ENCODE measurements around the gene BUB3. TPM values are rescaled to one million over a fixed set of nuclear protein-coding genes. Genes with fewer than 3 reads are reported as not detected.
"Not testable (repeated sequence)": the region's sequence is repeated elsewhere in the genome, so short reads cannot be mapped to it uniquely, and the experiment has no call there.

The BUB3 gene
- total RNA-seq, 1 donor from 2014 or later, result 25.0 TPM

DNA sequence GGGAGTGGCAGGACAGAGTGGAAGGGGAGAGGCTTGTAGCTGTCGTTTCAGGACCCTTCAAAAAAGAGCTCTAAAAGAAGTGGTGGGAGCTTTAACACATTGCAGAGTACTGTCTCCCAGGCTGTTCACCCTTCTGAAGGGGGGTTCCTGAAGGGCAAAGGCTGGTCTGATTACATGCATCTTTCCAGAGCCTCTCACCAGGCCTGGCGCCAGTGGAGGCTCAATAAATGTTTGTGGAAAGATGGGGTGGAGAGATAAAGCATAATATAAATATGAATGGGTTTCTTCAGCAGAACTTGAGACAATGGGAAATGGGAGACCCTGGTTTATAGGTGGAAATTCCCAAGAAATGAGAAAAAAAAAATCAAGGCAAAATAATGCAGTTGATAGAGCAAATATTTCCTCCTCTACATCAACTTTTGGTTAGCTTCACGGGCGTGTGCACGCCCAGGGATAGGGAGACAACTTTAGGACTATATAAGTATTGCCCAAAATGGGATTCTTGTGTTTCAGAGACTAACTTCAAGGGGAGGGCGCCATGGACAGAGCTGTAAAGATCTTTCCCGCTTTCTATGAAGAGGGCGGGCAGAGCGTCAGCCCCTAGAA is 613 bp upstream of the BUB3 start:
- DNase-seq (ENCODE audit: low spot score), result no peak

DNA sequence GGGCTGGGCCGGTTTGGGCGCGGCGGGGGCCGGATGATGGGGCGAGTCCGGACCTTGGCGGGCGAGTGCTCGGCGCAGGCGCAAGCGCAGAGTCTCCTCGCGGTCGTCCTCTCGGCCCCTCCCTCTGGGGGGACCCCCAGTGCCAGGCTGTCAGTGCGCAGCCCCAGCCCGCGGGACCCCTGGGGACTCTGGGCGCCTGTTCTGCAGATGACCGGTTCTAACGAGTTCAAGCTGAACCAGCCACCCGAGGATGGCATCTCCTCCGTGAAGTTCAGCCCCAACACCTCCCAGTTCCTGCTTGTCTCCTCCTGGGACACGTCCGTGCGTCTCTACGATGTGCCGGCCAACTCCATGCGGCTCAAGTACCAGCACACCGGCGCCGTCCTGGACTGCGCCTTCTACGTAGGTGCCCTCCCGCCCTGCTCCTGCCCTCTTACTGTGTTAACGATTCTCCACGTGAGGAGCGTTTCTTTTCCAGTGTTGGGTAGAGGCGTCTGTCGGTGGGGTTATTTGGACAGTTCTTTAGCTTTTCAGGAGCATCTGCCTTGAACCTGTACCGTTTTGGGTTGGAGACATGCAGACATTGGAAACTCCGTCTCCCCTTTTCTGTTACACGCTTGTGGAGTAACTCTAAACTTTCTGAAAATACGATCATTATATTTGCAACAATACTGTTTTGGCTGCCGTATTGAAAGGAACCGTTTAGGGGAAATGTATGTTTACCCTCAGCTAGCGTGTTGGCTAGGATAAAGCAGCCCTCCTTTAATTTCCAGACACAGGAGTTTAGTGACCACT is 706 bp downstream of the BUB3 start:
- DNase-seq (ENCODE audit: low spot score), result peak; percentile 62

DNA sequence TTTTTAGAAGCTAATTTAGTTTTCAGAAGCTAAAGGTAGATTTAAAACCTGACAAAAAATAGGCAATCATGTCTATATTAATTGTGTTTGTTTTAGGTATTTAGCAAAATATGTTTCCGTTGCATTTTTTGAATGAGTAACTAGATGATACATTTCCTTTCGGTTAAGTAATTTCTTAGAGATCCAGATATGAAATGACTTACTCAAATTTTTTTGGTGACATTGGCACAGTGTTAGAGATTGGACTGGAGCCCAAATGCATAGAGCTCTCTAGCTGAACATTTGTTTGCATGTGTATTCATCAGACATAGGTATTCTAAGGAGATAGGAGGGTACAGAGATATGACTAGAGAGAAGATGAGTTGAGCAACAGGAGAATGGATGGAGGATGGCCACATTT is 1.9 kb downstream of the BUB3 start:
- DNase-seq (ENCODE audit: low spot score), result no peak

DNA sequence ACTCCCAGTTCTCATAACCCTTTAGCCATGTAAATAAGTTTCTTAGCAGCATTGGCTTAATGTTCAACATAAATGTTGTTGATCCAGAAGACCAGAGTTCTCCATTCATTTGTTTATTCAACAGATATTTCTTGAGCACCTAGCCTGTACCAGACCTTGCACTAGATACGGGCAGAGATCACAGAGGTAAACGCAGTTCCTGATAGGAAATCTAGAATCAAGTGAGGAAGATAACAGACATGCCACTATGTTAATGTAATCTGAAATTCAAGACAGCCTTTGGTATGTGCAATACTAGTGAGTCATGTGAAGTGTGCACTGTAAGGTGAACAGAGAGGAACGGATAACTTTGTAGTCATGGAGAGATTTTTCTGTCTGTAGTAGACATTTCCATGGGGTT is 3.0 kb downstream of the BUB3 start:
- no peak for DNase-seq (ENCODE audit: low spot score)

DNA sequence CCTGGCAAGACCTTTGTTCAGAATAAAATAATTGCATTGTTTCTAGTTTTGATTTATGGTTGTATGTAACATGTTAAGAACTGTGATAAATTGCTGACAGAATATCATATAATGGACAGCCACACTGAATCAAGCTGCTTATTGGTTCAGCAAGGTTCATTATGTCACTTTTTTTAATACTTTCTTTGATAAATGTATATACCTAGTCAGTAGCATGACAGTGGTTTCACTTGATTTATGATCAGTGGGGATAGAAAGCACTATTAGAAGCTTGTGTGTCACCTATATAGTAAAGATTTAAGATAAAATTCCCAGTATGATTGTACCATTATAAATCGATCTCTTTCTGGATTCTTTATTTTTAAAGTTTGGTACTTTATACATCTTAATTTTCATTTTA is 4.5 kb downstream of the BUB3 start:
- no peak for DNase-seq (ENCODE audit: low spot score)

DNA sequence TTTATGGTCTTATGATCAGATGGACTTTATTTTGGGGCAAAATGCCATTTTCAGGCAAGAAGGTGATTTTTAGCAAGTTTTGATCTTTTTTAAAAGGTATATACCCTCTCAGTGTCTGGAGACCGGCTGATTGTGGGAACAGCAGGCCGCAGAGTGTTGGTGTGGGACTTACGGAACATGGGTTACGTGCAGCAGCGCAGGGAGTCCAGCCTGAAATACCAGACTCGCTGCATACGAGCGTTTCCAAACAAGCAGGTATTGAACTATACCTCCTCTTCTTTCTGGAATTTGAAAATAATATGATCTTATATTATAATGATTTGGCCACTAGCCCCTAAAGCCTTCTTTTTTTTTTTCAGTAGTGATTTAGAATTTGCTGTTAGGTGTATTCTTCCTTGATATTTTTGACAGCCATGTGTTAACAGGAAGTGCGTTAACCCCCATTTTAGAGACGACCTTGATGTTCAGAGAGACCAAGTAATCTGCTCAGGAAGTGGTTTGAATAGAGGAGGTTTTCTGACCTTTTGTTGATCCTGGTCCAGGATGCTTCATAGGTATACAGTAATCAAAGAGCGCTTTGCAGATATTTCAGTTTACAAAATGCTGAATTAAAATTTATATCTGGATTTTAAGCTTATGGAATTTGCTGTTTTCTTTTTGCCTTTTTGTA is 6.2 kb downstream of the BUB3 start:
- DNase-seq (ENCODE audit: low spot score), result no peak

DNA sequence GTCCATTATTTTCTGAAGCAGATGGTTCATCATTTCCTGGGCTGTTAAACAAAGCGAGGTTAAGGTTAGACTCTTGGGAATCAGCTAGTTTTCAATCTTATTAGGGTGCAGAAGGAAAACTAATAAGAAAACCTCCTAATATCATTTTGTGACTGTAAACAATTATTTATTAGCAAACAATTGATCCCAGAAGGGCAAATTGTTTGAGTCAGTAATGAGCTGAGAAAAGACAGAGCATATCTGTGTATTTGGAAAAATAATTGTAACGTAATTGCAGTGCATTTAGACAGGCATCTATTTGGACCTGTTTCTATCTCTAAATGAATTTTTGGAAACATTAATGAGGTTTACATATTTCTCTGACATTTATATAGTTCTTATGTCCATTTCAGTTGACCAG is 10.1 kb downstream of the BUB3 start:
- DNase-seq (ENCODE audit: low spot score), result no peak

DNA sequence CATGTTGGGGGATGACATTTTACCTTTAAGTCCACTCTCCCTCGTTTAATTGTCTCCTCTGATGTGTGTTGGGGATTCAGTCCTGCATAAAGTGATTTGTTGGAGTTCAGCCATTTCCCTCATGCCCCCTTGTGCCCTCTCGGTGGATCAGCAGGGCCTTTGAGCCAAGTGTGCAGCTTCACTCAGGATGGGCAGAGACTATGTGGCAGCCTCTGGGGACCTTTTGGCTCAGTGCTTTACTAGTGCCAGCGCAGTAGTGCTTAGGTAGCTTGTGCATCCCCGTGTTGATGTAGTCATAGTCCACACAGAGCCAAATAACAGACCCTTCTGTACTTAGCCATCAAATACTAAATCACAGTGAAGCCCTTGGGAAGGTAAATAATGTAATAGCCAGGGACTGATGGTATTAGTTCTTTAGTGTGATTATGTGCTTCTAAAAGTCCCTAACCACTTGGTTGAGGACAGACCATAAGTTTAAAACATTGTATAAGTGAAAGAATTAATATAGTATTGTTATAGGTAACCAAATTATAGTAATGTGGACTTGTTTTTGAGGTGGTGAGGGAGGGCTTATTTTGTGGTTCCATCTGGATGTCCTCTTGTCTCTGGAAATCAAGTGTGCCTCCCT is 11.4 kb downstream of the BUB3 start:
- DNase-seq (ENCODE audit: low spot score), result no peak

DNA sequence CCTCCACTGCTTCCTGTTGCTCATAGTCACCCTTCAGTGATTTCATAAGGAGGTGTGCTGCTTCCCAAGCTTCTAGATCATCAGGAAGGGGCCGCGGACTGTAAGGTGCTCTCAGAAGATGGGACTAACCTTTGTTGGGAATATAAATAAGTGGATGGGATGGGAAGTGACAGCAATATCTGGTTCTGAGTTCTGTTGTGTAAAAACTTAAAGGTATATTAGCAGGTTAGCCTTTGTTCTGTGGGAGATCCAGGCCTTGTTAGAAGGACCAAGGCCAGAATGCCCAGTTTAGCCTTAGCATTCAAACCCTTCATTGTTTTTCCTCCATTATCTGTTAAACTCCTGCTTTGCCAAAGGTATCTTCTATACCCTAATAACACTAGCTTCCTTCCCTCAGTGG is 12.4 kb downstream of the BUB3 start:
- DNase-seq (ENCODE audit: low spot score), result no peak

DNA sequence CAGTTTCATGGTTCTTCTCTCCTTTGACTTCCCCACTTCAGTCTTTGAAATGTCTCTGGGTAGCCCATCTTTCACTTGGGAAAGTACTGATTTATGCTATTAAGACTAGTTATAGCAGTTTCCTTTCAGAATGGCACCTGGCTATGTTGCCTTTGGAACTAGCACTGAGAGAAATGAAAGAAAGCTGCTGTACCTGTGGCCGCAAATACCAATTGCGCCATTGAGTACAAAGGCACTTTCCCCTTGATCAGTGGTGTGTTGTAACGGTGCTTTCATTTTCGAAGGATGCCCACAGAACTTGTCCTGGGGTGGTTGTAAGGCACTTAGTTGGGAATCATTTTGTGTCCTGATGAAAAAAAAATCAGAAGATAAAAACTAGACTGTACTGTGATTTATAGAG is 16.8 kb downstream of the BUB3 start:
- no peak for DNase-seq (ENCODE audit: low spot score)

DNA sequence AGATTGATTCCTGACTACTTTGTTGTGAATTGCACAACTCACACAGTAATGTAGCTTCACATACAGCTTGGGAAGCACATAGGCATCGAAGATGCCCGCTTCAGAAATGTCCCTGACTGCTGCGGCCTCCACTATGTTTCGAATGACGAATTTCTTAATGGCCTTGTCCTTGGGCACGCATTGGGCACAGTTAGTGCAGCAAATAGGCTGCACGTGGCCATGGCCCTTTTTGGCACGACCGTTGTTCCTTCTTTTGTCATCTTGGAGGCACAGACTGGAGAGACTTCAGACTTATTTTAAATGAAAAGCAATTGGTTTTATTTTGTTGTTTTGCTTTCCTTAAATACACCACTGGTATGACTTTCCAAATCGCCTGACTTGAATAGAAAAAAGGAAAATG is 17.4 kb downstream of the BUB3 start:
- not testable (repeated sequence) for DNase-seq (ENCODE audit: low spot score)

DNA sequence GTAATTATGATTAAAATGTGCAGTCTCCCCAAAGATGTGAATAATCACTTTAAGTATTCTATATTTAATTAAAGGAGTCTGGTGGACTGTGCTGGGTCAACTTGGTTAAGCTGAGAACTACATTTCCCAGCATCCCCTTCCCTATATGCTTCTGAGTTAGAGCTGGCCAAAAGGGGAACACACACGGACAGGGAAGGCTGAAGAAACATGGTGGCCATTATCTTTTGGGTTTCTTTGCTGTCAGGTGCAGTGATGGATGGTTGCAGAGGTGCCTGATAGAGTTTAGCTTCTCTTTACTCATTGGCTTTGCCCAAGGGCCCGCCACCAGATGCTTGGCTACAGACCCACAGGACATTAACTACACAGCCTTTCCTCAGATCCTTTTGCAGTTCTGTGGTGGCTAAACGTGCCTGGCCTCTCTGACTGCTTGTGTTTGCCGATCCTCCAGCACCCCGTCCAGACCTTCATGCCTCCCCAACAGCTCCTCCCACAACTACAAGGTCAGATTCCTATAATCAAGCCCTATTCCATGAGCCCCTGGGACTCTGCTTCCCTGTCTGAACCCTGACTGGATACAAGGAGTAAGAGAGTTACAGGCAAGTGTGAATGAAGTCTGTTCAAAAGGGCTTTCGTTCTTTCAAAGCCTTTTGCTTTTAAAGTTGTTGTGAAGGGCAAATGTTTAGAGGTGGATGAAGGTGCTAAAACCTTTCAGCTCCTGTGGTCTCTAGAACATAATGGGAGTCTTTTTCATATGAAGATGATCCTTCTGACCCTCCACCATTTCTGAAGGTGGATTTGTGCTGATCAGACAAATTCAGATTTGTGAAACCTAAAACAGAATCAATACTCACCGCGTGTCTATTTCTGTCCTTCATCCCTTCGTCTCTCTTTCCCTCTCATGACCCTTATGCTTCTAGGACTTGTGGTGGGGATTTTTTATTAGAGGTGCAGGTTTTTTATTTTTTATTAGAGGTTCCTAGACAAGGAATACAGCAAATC is 21.5 kb downstream of the BUB3 start:
- no peak for DNase-seq (ENCODE audit: low spot score)

DNA sequence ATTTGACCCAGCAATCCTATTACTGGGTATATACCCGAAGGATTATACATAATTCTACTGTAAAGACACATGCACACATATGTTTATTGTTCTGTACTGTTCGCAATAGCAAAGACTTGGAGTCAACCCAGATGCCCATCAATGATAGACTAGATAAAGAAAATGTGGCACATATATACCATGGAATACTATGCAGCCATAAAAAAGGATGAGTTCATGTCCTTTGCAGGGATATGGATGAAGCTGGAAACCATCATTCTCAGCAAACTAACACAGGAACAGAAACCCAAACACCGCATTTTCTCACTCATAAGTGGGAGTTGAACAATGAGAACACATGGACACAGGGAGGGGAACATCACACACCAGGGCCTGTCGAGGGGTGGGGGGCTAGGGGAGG is 24.2 kb downstream of the BUB3 start:
- not testable (repeated sequence) for DNase-seq (ENCODE audit: low spot score)

DNA sequence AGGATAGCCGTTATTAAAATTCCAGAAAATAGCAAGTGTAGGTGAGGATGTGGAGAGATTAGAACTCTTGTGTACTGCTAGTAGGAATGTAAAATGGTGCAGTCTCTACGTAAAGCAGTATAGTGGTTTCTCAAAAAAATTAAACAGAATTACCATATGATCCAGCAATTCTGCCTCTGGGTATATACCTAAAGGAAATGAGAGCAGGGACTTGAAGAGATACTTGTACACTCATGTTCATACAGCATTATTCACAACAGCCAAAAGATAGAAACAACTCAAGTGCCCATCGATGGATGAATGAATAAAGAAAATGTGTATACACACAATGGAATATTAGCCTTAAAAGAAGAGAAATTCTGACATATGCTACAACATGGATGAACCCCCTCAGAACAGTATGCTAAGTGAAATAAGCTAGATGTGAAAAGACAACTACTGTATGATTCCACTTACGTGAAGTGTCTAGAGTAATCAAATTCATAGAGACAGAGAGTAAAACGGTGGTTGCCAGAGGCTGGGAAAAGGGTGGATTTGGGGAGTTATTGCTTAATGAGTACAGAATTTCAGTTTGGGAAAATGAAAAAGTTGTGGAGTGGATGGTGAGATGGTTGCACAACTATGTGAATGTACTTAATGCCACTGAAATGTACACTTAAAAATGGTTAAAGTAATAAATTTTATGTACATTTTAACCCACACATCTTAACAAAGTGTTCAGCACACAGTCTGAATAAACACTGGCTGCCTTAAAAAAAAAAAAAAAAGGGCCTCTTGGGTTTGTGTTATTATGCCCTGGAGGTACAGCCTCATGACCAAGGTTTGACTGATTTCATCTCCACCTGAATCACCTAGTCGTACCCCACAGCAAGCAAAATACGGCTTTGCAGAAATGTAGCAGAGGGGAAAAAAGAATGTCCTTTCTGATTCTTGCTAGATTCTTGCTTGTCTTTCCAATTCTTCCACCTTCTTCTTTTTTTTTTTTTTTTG is 26.2 kb downstream of the BUB3 start:
- DNase-seq (ENCODE audit: low spot score), result no peak

DNA sequence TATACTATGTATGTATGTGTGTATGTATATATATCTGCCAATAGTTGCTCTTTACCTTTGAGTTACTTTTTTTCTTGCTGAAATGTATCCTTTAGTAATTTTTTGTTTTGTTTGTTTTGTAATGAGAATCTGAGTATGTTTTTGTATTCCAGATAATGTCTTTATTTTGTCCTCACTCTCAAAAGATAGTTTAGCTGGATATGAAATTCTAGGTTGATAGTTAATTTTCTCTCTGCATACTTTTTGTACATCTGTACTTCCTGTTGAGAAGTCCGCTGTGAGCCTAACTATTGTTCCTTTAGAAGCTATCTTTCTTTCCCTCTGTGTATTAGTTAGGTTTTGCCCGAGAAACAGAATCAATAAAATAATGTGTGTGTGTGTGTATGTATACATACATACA is 29.5 kb downstream of the BUB3 start:
- no peak for DNase-seq (ENCODE audit: low spot score)

DNA sequence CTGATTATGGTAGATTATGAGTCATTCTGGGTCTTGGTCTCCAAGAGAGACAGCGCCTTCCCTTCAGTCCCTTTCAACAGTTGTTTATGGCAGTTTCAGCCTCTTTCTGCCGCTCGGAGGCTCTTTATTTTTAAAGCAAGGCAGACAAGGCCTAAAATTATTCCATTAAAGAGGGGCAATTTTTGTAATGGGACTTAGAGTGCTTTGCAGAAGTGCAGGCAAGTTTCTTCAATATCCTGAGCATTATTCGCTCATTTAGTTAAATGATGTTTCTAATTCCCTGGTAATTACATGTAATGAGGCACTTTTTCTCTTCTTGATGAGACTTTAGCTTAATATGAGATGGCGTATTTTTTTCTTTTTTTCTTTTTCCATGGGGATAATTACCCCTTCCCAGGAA is 33.6 kb downstream of the BUB3 start:
- no peak for DNase-seq (ENCODE audit: low spot score)

DNA sequence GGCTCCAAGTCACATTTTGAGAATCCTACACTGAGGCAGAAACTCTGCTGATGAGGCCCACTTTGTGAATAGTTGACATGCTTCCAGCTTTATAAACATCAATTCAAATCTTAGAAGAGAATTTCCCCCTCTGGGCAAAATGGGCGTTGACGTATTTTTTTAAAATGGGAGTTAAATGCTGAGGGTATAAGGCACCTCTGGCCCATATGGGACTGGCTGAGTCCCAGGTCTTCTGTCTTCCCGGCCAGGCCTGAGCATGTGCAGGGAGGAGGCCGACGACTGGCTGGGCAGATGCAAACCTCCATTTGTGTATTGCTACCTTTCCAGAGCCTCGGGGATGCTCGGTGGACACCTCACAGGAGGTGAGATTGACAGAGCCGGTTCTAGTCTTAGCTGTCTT is 37.7 kb downstream of the BUB3 start:
- DNase-seq (ENCODE audit: low spot score), result no peak

DNA sequence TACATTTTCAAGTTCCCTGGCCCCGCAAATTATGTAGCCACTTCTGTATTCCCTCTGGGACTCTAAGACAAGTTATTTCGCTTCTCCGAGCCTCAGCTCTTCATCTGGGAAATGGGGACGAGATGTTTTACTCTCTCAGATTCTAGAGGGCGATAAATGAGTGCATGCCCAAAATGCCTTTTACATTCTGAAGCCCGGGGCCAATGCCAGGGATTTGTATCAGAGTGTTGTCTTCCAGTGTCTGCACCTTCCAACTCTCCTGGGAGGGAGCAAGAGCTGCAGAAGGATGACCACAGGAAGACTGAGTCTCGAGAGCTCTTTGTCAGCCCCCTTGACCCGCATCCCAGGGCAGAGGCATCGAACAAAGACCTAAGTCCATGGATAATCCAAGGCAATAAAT is 39.9 kb downstream of the BUB3 start:
- no peak for DNase-seq (ENCODE audit: low spot score)

DNA sequence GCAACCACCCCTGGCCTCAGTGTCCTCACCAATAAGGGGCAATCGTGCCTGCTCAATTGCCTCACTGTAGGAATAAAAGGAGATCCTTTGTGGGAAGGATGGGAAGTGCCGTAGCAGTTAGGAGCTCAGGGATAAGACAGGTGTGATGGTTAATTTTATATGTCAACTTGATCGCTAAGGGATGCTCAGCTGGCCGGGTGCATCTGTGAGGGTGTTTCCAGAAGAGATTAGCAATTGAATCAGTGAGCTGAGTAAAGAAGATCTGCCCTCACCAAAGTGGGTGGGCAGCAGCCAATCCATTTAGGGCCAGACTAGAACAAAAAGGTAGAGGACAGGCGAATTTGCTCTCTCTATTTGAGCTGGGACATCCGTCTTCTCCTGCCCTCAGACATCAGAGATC is 46.3 kb downstream of the BUB3 start:
- no peak for DNase-seq (ENCODE audit: low spot score)

DNA sequence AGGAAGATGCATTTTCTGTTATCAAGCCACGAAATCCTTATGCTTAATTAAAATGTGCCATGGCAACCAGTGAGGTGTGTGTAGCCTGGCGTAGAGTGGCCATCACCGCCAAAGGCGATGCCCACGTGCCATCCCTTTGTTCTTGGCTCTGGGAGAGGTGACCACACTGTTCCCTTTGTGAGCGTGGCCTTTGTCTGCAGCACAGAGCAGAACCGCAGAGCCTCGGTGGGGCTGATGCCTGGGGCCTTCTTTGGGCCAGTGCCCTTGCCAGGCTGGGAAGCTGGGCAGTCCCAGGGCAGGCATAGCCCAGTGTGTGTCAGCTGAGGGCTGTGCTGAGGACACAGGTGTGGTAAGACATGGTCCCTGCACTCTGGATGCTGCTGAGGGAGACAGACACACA is 48.3 kb downstream of the BUB3 start:
- no peak for DNase-seq (ENCODE audit: low spot score)
